GM19193 (cell line): Measurements from ENCODE around the gene PCDHB11.
"Not testable (repeated sequence)": the region's sequence is repeated elsewhere in the genome, so short reads cannot be mapped to it uniquely, and the experiment has no call there.

Experiments used
- POLR2A ChIP-seq: IDR thresholded peaks from 4 replicates; pipeline ENCODE4 v1.6.1; 2011; ENCODE audit not compliant: insufficient read depth, insufficient read length; ENCODE audit errors: extremely low read depth

PCDHB11 gene

GRCh38 chr5:141199359-141200235, at the start of gene PCDHB11:
PCDHB11 (plus strand) TSS chr5:141199627; CDS start chr5:141199775, 148 bp downstream.
- TF ChIP-seq POLR2A = no peak

GRCh38 chr5:141149812-141150211, 49.6 kb upstream of the PCDHB11 start, which contains the start of gene PCDHB6:
PCDHB6 (plus strand) TSS chr5:141150057; CDS start chr5:141150258, 201 bp downstream.
- no peak for TF ChIP-seq POLR2A

- TF ChIP-seq POLR2A = no peak
These were observed 49.0 kb upstream of the PCDHB11 start for GRCh38 chr5:141150224-141150992.

GRCh38 chr5:141150993-141151325, 48.5 kb upstream of the PCDHB11 start:
- TF ChIP-seq POLR2A = no peak

GRCh38 chr5:141155540-141156374, 43.7 kb upstream of the PCDHB11 start:
- TF ChIP-seq POLR2A = no peak

- TF ChIP-seq POLR2A = no peak
These were observed 26.8 kb upstream of the PCDHB11 start, which contains the start of gene PCDHB7 for GRCh38 chr5:141172381-141173204. PCDHB7 (plus strand) TSS chr5:141172644; CDS start chr5:141172836, 192 bp downstream.

GRCh38 chr5:141175933-141176332, 23.5 kb upstream of the PCDHB11 start:
- TF ChIP-seq POLR2A = no peak

GRCh38 chr5:141177577-141178191, 21.7 kb upstream of the PCDHB11 start, which contains the start of gene PCDHB8:
PCDHB8 (plus strand) TSS chr5:141177790; CDS start chr5:141178035, 245 bp downstream.
- TF ChIP-seq POLR2A = not testable (repeated sequence)

GRCh38 chr5:141180313-141180712, 19.1 kb upstream of the PCDHB11 start:
- TF ChIP-seq POLR2A = no peak

- TF ChIP-seq POLR2A = no peak
These were observed 17.2 kb upstream of the PCDHB11 start, which contains the start of gene PCDHB16 for GRCh38 chr5:141182248-141182647. PCDHB16 (plus strand) TSS chr5:141182387; CDS start chr5:141182560, 173 bp downstream.

- TF ChIP-seq POLR2A = no peak
These were observed 12.4 kb upstream of the PCDHB11 start, which contains the start of gene PCDHB9 for GRCh38 chr5:141186897-141187512. PCDHB9 (plus strand) TSS chr5:141187161; CDS start chr5:141187319, 158 bp downstream.

GRCh38 chr5:141192110-141192725, 7.2 kb upstream of the PCDHB11 start, which contains the start of gene PCDHB10:
PCDHB10 (plus strand) TSS chr5:141192353; CDS start chr5:141192553, 200 bp downstream.
- TF ChIP-seq POLR2A = no peak

GRCh38 chr5:141196363-141196762, 3.1 kb upstream of the PCDHB11 start:
- no peak for TF ChIP-seq POLR2A

- TF ChIP-seq POLR2A = no peak
These were observed 9.1 kb downstream of the PCDHB11 start, which contains the start of gene PCDHB12 for GRCh38 chr5:141208478-141208877. PCDHB12 (plus strand) TSS chr5:141208719; CDS start chr5:141208908, 189 bp downstream.
